M059J (cell line): ENCODE results near the gene UBE2O. TPM values are rescaled to one million over a fixed set of nuclear protein-coding genes. Genes with fewer than 3 reads are reported as not detected.

Experiments used
- DNase-seq: peaks from one replicate; pipeline ENCODE4 v3.0.0-alpha.2; 2012; ENCODE audit warnings: low read depth
- total RNA-seq: library from RNA; depleted of rRNA; stranded (reverse); fragments of >200 nt; shearing (Covaris generic); gene quantifications from 2 replicates; pipeline ENCODE4 v1.2.3, GENCODE V29; 2014

The UBE2O gene
- total RNA-seq, 1 experiment from 2014 or later: 18.5 TPM

DNA sequence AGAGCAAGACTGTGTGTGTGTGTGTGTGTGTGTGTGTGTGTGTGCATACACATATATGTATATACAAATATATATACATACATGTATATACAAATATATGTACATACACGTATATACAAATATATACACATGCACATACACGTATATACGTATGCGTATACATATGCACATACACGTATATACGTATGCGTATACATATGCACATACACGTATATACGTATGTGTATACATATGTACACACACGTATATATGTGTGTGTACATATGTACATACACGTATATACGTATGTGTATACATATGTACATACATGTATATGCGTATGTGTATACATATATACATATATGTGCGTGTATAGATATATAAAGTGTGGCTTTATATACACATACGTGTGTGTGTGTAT lies 37.2 kb downstream of the UBE2O start:
- no peak for DNase-seq

DNA sequence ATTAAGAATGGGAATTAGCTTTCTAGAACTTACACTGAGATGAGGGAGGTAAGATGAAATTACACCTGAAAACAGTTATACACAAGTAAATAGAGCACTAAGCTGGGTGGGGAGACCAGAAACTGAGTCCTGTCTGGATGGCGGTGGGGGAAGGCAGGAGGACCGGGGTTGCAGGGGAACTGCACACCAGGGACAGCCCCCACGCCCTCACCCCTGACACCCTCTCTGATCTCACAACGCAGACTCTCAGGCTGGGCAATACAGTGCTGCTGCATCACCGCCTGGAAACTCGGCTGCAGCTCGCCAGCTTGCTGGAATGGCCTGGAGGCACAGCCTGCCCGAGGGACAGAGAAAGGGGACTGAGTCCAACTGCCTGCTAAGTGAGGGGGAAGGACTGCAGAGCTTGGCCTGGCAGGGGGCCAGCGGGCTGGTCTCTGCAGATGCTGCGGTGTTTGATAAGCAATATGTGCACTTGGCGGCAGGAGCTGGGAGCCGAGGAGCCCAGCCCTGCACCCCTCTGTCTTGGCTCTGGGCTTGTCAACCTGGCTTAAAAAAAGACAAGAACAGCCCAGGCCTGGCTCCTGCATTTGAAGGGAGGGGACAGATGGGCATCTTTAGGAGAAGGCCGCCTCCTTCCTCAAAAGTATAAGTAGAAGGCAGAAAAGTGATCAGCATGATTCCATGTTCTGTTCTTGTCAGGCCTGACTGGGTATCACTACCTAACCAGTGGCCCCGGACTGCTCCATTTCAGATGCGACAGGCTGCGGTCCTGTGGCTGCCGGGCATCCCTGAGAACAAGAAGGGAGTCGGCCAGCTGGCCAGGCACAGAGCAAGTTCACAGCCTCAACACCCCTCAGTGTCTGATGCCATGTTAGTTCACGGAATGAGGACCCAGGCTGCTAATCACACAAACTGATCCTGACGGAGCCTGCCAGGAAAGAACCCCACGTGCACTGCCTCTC lies 38.3 kb downstream of the UBE2O start:
- DNase-seq: peak; percentile 18

DNA sequence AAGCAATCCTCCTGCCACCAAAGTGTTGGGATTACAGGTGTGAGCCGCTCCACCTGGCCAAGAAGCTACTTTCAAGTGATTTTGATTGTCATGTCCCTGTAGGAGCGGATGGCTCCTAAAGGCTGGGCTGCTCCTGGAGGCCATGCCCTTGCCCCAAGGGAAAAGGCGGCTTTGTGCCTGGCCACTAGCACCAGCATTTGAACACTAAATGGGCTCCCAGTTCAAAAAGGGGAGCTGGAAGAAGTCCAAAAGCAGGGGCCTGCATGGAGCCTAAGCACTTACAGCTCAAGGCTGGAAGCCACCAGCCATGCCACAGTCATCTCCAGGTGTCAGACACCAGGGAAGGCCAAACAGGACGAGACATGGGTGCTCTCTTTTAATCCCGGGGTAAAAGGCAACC lies 41.7 kb downstream of the UBE2O start:
- no peak for DNase-seq

GRCh38 chr17:76410328-76410965 lies 42.5 kb downstream of the UBE2O start:
- no peak for DNase-seq

- DNase-seq: peak; percentile 57
These were observed 44.7 kb downstream of the UBE2O start for GRCh38 chr17:76408037-76408849.

DNA sequence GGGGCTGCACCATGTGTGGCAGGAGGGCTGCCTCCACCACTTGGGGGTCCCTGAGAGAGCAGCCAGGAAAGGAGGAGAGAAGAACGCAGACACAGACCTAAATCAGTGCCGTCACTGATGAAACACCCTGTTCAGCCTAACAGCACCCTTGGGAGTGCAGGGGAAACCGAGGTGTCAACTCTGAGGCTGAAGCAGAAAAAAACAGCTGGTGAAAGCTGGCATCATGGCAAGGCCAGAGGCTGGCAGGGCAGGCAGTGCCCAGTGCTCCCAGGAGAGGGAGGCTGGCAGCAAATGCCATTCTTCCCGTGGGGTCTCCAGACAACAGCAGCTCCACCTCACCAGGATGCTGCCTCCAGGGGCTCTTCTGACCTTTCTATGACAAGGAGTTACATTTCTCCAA lies 45.4 kb downstream of the UBE2O start:
- DNase-seq: no peak

DNA sequence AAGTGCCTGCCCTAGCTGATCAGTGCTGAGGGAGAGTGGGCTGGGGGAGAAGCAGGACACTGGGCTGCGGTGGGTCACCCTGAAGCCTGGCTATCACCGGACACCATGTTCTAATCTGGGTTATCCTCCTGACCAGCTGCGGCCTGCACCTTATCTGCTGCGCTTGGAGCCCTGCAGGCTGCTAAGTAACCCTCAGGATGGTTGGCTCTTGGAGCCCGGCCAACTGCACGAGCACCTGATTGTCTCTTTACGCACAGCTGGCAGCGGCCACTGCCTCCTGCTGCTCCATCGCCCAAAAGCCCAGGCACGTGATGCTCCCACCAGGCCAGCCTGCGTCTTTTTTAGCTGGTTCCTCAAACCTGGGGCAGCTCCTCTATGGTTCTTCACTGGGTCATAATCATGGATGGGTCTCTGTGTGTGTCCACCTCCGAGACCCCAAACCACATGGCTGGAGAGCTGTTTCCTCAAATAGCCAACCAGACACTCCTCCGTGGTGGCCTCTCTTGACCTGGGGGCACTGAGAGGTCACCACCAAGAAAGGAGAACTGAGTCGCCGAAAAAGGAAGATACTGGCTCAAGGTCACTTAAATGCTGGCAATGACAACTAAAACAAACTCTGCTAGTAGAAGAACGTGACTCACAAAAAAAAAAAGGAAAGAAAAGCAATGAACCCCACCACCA lies 46.8 kb downstream of the UBE2O start:
- DNase-seq: no peak

DNA sequence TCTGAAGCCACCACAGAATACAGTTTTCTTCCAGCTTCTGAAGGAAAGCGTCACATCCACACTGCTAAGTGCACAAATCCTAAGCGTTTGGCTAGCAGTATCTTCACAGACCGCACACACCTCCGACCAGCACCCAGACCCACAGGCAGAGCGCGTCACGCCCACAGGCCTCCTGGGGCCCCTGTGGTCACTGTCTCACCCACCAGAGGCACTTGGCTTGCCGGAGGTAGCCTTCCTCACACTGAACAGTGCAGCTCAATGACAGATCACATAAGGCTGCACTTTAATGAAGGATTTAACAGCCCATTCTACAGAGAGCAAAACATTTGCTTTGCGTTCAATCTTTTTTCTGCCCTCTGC lies 47.4 kb downstream of the UBE2O start:
- no peak for DNase-seq

GRCh38 chr17:76404976-76405563 lies 47.9 kb downstream of the UBE2O start:
- DNase-seq: no peak

DNA sequence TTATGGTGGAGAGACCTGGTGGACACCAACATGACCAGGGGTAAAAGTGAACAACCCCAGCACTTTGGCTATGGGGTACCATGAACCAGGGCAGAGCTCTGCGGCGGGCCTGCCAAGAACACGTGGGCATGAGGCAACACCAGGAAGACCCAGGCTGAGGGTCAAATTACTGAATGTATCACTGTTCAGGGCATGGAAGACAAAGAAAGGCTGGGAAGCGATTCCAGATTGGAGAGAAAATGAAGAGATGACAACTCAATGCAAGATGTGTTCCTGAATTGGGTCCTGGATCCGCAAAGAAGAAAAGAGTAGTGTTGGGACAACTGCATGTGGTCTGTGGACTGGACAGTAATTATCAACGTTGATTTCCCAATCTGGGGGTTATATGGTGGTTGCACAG lies 48.7 kb downstream of the UBE2O start:
- DNase-seq: no peak

DNA sequence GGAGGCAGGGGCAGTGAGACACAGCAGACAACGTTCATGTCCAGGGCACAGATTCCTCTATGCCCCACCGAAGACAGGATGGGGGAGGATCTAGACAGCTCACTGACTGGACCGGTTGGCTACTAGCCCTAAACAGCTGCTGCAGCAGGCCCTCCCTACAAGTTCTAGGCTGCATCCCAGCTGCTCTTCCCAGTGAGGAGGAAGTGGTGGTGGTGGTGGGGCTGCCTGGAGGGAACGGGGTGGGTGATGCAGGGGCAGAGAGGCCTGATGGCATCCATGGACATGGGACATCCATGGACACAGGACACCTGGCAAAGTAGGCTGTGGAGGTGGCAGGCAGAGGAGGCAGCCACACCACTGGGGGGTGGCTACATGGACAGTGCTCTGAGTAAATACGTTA lies 50.2 kb downstream of the UBE2O start:
- no peak for DNase-seq

GRCh38 chr17:76399175-76400172 lies 53.5 kb downstream of the UBE2O start:
- DNase-seq: no peak

GRCh38 chr17:76398523-76399174 lies 54.3 kb downstream of the UBE2O start:
- DNase-seq: peak; percentile 85

- peak; percentile 80 for DNase-seq
These were observed 55.0 kb downstream of the UBE2O start for GRCh38 chr17:76397687-76398522.

- DNase-seq: no peak
These were observed 55.8 kb downstream of the UBE2O start for GRCh38 chr17:76397184-76397583.

DNA sequence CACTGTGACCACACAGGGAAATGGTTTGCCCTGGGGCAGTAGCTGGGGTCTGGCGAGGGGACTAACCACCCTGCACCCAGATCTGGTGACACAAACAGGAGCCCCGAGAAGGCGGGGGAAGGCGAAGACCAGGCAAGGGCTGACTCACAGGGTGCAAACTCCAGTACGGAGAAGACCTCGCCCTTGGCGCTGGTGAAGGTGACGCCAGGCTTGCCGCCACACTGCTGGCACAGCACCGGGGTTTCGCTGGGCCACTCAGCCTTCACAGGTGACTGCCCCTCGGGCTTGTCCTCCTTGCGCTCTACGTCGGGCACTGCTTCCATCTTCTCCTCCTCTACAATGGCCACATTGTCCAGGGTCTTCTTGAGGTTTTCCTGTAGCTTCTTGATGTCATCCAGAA lies 57.0 kb downstream of the UBE2O start:
- no peak for DNase-seq

DNA sequence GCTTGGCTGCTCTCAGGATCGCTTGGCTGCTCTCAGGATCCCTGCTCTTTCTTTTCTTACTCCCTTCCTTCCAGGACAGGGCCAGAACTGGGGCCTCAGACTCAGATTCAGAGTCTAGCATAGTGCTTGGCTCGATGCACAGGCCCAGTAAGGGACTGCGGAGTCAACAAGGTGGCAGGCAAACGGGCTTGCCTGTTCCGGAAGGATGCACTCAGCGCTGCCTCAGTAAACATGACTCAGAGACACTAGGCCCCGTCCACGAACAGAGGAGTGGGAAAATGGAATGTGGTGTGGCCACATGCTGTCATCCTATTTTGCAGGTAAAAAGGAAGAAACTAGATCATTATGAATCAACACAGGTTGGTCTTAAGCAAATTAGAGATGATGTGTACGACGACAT lies 58.8 kb downstream of the UBE2O start:
- DNase-seq: no peak

GRCh38 chr17:76391200-76391715 lies 61.7 kb downstream of the UBE2O start:
- DNase-seq: no peak
